Amniotic epithelial cell (primary cell): ENCODE results near the gene ERP44.
"Not testable (repeated sequence)": the region's sequence is repeated elsewhere in the genome, so short reads cannot be mapped to it uniquely, and the experiment has no call there.

Experiments used
- DNase-seq: peaks from one replicate; pipeline ENCODE4 v3.0.0-alpha.2; 2010; ENCODE audit warnings: low read depth

ERP44 gene

GRCh38 chr9:100100146-100100667 is 1.4 kb upstream of the ERP44 start:
- DNase-seq: no peak

- no peak for DNase-seq
These were observed 882 bp upstream of the ERP44 start for GRCh38 chr9:100099722-100100042.

DNA sequence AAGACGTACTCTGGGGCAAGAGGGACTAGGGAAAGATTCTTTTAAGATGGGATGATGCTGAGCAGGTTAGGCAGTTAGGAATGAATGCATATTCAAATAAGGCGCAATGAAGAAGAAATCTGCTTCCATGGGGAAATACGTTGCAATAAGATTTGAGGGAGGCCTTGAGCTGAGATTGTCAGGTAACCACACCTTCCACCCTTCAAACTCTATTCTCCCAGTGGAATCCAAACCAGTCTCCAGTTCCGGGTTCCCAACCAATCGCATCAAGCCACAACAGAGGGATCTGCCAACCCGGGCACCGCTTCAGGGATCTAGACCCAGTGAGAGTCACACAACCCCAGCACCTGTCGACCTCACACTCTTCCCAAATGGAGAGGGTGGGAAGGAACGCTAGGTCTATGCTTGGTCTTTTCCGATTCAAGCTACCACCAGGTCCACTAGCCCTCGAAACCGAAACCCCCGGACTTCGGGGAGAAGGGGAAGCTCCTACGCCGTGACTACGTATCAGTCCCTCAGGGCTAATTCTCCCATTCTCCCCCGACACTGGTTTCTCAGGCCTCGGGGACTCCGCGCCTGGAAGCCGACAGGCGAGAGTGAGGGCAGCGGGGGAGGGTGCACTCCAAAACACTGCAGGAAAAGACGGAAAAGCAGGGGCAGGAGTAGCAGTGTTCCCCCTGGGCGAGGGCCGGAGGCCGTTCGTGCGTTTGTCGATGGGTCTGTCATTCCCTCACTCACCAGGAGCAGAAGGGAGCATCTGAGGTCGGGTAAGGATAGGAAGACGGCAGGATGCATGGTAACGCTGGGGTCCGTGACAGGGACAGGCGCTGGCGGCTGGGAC is 534 bp downstream of the ERP44 start:
- DNase-seq: peak; percentile 48

DNA sequence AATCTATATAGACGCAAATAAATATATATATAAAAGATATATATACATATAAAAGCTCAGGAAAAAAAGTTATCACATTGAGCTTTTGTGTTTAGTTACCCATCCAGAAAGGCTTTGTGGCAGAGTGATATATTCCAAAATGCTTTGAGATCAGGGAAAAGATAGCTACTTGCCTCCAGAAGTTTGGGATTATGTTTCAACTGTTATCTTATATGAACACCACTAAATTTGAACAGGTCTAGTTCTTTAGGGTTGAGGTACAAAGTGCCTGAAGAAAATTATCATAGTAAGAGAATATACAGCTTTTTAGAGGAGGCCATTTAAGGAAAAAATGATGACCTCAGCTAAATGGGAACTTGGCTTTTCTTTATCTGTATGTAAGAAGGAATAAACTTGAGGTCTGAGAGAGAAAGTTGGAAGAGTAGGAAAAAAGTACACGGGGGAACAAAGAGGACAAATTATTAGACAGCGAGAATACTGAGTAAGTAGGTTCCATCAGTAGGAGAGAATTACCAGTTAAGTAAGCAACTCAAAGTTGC is 2.4 kb downstream of the ERP44 start:
- no peak for DNase-seq

DNA sequence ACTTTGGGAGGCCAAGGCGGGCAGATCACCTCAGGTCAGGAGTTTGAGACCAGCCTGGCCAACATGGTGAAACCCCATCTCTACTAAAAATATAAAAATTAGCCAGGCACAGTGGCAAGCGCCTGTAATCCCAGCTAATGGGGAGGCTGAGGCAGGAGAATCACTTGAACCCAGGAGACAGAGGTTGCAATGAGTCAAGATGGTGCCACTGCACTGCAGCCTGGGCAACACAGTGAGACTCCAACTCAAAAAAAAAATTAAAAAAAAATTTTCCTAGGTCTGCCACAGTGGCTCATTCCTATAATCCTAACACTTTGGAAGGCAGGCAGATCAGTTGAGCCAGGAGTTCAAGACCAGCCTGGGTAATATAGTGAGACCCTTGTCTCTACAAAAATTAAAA is 4.4 kb downstream of the ERP44 start:
- DNase-seq: not testable (repeated sequence)

DNA sequence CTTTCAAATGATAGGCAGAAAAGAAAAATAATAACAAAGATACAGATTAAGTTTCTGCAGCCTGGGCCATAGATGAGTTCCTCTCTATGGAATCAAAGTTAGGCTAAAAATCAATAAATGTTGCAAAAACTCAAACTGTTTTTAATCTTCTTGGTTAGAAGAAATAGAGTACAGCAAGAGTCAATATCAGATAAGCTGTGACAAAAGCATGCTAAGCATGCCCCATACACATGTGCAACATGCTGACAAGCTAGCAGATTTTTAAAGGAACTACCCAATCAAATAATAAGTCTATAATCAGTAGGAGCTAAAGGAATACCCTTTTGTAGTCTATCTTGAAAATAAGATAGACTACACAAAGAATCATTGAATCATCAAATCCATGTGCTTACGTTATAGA is 6.7 kb downstream of the ERP44 start:
- DNase-seq: no peak

- DNase-seq: no peak
These were observed 7.2 kb downstream of the ERP44 start for GRCh38 chr9:100091650-100092049.

GRCh38 chr9:100090880-100091279 is 7.9 kb downstream of the ERP44 start:
- DNase-seq: no peak

DNA sequence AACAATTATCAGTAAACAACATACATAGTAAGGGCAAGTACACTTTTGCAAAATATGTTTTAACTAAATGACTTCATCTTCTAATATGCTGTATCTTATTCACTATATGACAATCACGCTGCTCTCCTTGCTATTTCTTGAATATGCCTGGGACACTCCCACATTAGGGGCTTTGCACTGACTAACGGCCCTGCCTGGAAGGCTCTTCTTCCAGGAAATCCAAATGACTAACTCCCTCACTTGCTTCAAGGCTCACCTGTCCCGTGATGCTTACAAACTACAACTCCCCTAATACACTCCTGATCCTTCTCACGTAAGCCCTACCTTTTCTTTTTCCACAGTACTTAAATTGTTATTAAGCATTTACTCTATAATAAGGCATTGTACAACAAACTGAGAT is 10.6 kb downstream of the ERP44 start:
- DNase-seq: peak; percentile 43

DNA sequence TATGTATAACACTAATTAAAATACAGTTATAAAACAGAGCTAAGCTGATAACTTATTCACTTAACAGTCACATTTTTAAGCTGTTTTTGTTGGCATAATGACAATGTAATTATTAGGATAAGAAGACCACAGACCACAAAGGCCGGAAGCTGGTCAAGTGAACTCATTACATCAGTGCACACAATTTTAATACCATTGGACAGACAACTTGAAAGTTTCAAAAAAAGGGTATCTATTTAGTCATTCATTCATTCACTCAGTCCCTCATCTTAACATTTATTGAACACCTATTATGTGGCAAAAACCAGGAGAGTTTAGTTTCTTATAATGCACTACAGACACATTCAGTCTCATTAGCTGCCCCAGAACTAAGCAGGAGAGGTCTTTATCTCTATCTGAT is 11.6 kb downstream of the ERP44 start:
- peak; percentile 70 for DNase-seq

GRCh38 chr9:100086097-100086635 is 12.6 kb downstream of the ERP44 start:
- no peak for DNase-seq

DNA sequence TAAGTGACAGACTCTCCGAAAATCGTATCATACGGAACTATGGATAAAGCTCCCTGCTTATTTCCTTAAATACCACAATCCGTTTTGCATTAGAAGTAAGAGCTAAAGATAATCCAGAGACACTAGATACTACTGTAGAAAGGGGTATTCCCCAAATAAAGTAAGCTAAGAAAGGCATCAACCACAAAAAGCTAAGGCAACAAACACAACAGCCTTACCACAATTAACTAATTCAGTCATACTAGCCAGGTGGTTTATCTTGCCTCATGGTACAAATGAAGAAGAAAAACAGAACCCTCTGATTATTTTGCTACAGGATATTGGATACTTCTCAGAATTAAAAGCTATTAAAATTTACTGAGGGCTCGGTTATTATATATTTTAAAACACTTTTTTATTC is 14.1 kb downstream of the ERP44 start:
- DNase-seq: no peak

DNA sequence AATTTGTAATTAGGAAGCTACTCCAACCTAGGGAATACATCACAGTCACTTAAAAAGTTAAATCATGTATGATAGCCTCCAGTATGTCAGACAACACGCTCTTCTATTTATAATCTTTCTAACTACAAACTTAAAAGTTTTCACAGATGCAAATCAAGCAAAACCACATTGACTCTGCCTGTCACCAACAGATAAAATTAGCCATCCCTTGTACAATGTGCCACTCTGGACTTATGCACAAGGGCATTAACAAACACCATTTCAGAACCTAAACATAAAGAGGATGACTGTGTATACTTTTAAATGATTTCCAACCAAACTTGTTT is 14.7 kb downstream of the ERP44 start:
- no peak for DNase-seq

- no peak for DNase-seq
These were observed 15.2 kb downstream of the ERP44 start for GRCh38 chr9:100083448-100084127.

- DNase-seq: peak; percentile 75
These were observed 16.0 kb downstream of the ERP44 start for GRCh38 chr9:100082782-100083181.

GRCh38 chr9:100076256-100076655 is 22.5 kb downstream of the ERP44 start:
- DNase-seq: not testable (repeated sequence)

GRCh38 chr9:100074989-100075388 is 23.8 kb downstream of the ERP44 start:
- DNase-seq: no peak

- peak; percentile 69 for DNase-seq
These were observed 24.7 kb downstream of the ERP44 start for GRCh38 chr9:100074093-100074492.

DNA sequence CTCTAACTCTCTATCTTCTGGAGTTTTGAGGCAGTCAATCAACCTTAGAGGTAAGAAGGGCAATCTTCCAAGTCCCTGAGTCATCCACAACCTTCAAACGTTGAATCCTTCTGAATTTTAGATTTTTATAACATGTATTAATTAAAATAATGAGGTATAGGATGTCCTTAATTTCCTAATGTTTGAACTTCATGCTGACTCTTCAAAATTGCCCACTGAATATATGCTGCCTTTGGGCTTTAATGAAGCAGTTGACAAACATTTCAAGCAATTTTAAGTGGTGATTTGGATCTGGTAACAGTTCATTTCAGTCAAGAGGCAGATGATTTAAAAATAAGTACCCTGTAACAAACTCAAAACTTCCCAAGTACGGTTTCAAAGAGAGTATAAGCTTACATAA is 26.0 kb downstream of the ERP44 start:
- no peak for DNase-seq

DNA sequence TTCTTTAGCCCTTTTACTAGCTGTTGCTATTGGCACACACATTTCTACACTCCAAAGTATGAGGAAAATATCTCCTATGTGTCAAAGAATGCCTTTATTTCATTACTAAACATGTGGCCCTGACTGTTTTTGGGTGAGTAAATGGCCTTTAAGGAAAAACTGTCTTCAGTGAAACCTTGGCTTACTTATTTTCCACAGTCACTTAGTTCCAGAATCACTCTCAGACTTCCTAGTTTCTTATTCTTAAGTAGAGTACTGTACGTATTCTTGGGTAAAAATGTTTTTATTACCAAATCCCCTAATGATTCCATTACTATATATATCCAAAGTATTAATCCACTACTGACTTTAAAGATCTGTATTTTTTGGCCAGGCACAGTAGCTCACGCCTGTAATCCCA is 27.5 kb downstream of the ERP44 start:
- DNase-seq: no peak

- DNase-seq: no peak
These were observed 28.4 kb downstream of the ERP44 start for GRCh38 chr9:100070104-100071041.

GRCh38 chr9:100069068-100069467 is 29.7 kb downstream of the ERP44 start:
- DNase-seq: not testable (repeated sequence)
